Myocyte (in vitro differentiated cells): ENCODE data around the gene DNAJB1. TPM values are rescaled to one million over a fixed set of nuclear protein-coding genes. Genes with fewer than 3 reads are reported as not detected.
A peak's percentile ranks its signal among the peaks of the same experiment; 100 is the strongest.

ENCODE experiments used
- DNase-seq: peaks from one replicate; pipeline ENCODE4 v3.0.0-alpha.2; 2012; ENCODE audit warnings: low read depth
- total RNA-seq: library from RNA; depleted of rRNA; stranded (reverse); fragments of >200 nt; gene quantifications from 2 replicates; pipeline ENCODE4 v1.2.3, GENCODE V29; 2014

The DNAJB1 gene
- total RNA-seq, 1 donor from 2014 or later = 53.2 TPM

DNA sequence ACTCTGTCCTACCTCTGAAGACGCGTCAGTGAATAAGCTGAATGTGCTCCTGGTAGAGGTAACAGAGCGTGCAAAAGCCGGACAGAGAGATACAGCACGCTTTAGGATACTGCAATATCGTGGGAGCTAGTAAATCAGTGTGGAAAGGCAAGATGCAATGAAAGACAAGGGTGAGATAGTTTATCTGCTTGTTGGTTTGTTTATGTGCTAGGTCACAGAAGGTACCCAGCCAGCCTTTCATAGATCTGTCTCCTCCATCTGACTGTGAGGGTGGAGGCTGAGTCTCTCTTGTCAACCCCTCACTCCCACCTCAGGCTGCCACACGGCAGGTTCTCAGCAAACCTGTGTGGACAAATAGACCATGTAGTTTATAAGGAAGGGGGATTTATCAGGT is 21.4 kb downstream of the DNAJB1 start:
- DNase-seq = no peak

DNA sequence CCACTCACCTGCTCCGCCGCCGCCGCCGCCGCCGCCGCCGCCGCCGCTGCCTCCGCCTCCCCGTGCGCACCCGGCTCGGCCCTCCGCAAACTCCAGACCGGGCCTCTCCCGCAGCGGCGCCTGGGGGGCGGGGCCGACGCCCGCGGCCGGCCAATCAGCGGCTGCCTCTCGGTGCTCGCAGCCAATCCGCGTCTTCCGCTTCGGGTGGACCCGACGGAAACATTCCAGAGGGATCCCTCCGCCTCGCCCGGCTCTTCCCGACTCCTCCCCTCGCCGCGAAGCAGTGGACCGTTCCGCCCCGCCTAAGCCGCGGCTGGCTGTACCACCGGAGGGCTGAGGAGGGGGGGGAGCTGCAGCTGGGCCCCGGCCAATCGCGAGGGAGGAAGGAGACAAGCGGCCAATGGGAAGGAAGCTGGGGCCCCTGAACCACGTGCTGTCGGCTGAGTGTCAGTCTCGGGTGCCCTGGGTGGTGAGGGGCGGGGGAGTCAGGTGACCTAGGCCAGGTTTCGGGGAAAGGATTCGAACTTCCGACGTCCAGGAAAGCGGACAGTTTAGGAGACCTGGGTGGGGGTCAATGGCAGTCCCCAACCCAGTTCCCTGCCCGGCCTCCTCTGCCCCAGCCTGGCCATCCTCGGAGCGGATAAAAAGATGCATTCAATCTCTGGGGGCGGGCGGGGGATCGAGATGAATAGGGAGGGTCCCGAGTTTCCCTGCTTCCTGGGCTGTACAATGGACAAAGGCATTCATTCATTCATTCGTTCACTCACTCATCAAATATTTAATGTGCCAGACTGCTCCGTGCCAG is 22.0 kb downstream of the DNAJB1 start, which contains the start of gene GIPC1:
Gene GIPC1, minus strand, starts transcription at position 99 of the 805 bp plus-strand sequence. CDS start 13,151 bp downstream, outside the sequence.
- peak; percentile 99 for DNase-seq

DNA sequence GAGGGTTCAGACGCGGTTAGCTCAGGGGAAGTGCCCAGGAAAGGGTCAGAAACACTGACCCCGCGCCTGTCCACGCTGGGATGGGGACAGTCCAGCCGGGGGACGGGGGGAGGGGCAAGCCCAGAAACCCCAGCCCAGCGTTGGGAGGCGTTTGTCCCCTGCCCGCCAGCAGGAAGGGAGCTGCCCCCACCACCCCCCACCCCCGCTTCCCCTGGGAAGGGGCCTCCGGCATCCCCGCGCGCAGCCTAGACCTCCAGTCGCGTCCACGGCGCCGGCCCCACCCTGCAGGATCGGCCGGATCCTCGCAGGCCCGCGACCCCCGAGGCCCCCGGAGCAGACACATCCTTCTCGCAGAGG is 22.5 kb downstream of the DNAJB1 start:
- no peak for DNase-seq

DNA sequence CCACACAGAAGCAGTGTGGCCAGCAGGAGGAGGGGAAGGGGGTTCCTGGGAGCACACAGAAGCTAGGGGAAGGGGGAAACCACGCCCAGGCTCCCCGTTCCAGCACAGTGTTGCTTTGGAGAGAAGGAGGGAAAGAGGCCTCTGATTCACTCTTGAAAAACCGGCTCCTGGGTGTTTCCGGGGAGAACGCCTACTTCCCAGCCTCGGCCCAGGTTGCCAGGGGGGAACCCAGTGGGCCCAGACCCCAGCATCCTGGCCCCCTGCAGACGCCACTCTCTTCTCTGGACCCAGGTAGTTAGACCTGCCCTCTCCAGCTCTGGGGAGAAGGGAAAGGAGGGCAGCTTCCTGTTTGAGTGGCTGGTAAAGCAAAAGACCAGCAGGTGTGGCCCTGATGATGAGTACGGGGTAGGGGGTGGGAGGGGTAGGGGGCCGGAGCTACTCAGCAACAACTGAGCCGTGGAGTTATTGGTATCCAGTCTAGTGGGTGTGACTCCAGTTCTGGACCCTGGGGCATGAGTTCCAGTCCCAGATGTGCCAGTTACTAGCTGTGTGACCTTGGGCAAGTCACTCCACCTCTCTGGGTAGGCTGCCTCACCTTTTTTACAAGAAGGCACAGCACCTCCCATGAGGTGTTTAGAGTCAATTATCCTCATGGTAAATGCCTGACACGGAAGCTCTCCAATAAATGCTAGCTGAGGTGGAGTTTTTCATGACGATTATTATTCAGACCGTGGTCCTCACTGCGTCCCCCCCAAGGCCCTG is 23.1 kb downstream of the DNAJB1 start:
- no peak for DNase-seq

DNA sequence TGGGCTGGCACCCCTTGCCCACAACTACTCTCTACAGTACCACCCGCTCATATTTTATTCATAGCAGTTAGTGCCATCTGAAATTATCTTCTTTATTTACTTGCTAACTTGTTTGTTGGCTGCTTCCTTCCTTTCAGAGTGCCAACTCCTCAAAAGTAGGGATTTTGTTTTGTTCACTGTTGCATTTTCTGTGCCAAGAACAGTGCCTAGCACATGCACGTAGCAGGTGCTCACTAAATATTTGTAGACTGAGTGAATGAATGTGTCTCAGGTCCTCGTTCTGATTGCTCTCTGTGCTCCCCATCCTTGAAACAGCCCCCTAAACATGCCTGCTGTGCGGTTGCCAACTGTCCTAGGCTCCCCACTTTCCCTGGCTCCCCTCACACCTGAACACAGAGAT is 23.8 kb downstream of the DNAJB1 start:
- DNase-seq = no peak

DNA sequence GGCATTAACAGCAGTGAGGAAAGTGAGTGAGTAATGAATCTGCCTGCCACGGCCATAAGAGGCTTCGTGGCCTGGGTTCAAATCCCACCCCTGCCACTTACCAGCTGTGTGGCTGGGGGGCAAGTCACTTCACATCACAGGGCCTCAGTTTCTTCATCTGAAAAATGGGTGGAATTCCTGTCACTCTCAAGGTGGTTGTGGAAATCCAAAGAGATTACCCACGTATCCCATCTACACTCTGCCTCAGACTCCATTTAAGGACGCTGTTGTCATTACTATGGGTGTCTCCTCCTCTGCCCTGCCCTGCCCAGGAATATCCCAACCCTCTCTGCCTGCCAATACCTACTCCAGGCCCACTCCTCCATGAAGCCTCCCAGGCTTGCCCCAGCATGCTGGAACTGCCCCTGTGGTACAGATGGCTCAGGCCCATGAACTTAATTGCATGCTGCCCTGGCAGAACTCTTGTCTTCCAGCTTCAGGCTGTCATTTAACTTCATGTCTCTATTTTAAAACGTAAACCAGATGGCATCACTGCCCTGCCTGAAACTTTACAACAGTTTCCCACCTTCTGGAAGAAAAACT is 25.4 kb downstream of the DNAJB1 start:
- no peak for DNase-seq

DNA sequence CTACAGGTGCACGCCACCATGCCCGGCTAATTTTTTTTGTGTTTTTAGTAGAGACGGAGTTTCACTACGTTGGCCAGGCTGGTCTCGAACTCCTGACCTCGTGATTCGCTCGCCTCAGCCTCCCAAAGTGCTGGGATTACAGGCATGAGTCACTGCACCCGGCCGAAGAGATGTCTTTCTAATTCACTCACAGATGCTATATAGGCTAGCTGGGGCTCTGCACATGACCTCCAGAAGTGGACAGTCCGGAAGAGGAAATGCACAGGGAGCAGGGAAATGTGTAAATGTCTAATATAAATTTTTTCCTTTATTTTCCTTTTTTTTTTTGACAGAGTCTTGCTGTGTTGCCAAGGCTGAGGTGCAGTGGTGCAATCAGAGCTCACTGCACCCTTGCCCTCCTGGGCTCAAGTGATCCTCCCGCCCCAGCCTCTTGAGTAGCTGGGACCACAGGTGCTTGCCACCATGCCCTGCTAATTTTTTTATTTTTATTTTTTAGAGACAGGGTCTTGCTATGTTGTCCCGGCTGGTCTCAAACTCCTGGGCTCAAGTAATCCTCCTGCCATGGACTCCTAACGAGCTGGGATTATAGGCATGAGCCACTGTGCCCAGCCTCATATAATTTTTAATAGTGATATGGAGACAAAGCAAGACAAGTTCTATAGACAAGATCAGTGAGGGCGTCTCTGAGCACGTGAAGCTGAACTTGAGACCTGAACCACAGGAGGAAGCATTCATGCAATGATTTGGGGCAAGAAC is 30.6 kb downstream of the DNAJB1 start:
- no peak for DNase-seq

DNA sequence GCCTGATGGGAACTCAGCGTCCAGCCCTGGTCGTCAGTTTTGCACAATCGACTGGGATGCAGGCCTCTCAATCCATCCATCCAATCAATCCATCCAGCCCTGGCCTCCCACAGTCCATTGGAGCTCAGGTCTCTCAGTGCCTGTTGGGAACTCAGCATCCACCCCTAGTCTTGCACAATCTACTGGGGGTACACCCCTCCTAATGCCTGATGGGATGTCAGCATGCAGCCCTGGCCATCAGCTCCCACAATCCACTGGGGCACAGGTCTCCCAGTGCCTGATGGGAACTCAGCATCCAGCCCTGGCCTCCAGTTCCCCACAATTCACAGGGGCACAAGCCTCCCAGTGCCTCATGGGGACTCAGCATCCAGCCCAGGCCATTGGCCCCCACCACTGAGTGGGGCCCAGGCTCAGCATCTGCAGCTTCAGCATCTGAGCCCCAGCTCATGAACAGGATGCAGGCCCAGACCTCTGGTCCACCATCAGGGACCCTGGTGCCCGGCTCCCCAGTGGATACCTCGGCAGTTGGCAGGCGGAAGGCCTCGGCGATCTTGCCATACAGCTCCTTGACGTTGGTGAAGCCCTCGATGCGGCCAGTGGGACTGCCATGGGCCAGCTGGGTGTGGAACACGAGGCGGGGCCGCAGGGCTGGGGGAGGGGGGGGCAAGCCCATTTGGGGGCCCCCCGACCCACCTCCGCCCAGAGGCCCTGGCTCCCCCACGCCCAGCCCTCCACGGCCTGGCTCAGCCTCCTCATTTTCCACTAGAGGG is 35.8 kb downstream of the DNAJB1 start:
- DNase-seq = no peak

DNA sequence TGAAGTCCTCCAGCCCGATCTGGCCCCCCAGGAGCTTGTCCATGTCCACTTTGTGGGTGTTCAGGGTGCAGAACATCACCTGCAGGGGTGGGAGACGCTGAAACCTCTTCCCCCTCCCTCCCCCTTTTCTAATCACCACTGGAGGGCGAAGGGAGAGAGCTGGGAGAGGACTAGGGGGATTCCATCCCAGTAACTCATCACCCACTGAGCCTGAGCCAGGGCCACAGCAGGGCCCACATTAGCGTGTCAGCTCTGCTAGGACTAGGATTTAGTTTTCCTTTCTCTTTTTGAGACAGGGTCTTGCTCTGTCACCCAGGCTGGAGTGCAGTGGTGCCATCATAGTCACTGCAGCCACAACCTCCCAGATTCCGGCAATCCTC is 37.5 kb downstream of the DNAJB1 start:
- no peak for DNase-seq

DNA sequence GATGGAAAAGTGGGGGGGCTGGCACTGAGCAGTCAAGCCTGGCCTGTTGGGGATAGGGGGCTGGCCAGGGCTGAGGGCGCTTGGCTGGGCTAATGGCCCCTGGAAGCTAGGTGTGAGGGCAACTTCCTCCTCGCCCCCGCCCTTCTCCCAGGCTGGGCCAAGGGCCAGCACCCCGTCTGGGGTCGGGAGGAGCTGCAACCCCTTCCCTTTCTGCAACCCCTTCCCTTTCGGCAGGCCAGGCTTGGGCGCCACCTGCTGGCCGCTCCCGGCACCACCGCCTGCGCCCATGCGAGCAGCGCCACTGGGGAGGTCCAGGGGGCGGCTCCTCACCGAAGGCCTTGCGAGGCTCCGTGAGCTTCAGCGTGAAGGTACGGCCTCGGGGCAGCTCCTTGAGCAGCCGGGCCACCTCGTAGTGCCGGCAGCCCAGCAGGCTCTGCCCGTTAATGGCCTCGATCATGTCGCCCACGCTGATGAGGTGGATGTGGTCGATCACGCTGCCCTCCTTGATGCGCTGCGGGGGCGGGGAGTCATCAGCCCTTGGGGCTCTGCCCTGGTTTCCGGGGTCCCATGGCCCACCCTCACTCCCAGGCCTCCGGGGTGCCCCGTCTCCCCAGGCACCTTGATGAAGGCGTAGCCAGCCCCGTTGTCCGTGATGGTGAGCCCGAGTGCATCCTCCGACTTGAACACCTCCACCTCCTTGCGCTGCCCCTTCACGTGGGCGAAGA is 38.1 kb downstream of the DNAJB1 start:
- DNase-seq = no peak

DNA sequence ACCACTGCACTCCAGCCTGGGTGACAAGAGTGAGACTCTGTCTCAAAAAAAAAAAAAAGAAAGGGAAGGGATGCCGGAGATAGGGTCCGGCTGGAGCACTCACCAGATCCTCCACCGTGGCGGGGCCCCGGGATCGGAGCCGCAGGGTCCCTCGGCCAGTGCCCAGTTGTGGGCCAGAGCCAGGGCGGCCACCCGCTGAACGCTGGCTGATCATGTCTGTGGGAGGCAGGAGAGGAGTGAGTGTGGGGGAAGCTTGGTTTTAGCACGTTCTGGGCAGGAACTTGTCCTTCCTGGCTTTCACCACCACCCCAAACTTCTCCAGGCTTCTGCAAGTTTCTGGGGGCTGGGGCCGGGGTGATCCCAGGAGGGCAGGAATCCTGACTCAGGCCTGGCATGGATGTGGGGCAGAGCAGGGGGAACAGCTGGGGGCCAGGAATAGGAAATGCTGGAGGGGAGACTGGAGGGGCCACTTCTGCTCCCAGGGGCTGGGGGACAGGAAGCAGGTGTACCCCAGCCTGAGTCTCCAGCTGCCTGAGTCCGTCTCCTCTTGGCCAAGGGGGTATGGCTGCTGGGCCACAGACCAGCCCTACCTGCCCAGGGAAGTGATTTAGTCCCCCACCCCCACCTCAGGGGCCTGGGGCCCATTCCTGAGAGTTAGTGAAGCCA is 38.8 kb downstream of the DNAJB1 start:
- DNase-seq = no peak

DNA sequence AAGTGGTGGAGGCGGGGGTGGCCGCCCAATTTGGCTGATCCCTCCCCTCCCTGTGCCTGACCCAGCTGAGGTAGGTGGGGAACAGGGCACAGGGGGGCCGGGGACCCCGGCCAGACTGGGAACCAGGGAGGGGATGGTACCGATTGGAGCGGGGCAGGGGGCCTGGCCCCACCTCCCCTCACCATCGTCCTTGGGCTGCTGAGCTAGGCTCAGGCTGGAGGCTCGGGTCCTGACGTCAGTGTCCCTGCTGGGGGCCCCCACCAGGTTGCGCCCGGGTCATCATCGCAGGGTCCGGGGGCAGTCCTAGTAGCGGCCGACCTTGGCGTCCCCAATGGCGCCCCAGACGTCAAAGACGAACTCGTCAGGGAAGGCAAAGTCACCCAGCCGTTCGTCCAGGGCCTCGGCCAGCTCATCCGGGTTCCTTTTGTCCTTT is 40.1 kb downstream of the DNAJB1 start:
- no peak for DNase-seq

DNA sequence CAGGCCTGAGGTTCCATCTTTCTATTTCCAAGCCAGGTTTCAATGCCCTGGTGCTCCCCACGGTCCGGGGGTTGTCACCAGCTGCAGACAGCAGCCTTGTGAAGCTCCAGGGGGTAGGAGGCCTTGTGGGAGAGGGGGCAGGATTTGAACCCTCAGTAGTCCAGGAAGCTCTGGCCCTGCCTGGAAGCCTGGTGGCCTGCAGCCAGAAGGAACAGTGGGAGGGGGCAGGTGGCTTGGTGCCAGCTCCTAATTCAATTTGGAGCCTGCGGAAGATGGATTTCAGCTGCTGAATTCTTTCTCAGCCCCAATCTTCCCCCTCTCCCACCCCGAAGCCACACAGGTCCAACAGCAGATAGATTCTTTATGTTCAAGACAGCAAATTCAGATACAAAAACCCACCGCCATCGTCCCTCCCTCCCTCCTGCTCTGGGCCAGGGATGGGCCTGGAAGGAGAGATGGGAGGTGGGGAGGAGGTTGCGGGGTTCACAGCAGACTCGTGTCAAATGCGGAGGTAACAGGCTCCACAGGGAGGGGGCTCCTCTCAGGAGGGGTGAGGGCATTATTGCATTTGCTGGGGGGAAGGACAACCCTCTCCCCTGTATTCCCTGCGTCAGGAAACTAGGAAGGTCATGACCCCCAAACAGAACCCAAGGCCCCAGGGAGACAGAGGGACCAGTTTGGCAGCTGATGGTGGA is 40.6 kb downstream of the DNAJB1 start:
- DNase-seq = no peak

DNA sequence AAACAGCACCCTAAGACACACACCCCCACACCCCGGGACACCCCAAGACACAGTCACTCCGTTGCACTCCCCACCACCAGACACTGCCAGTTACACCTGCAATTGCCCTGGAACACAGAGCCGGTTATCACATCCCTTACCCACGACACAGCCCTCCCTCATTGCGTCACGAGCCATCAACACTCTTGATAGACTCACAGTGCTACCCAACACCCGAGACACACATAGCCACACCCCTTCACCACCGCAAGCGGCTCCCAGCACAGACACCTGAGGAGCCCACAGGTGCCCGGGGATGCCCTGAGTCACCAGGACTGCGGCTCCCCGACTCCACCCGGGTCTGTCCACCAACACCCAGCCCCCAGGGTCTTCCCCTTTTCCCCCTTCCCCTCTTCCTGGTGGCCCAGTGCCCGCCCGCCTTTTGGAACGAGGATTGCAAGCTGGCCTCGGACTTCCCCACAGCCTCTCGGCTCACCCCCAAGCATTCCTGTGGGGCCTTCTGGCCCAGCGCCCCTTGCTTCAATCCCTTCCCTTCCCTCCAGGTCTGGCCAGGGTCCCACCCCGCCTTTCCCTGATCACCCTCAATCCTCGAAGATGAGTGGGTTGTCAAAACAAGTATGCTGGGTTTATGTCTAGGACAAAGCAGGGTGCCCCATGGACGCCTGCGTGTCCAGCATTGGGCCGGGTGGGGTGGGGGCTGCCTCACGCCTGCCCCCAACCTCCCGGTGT is 41.4 kb downstream of the DNAJB1 start:
- DNase-seq = peak; percentile 81

DNA sequence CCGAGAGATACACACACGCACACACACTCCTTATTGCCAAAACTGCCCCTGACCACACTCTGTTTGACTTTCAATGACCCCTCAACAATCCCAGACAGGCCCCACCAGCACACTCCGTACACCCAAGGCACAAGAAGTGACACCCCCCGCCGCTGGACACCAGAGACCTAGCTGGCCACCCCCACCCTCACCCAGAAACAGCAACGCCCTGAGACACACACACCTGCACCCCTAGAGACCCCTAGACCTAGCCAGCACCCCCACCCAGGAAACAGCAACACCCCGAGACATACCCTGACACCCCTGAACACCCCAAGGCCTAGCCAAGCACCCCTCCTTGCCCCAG is 41.9 kb downstream of the DNAJB1 start:
- no peak for DNase-seq

DNA sequence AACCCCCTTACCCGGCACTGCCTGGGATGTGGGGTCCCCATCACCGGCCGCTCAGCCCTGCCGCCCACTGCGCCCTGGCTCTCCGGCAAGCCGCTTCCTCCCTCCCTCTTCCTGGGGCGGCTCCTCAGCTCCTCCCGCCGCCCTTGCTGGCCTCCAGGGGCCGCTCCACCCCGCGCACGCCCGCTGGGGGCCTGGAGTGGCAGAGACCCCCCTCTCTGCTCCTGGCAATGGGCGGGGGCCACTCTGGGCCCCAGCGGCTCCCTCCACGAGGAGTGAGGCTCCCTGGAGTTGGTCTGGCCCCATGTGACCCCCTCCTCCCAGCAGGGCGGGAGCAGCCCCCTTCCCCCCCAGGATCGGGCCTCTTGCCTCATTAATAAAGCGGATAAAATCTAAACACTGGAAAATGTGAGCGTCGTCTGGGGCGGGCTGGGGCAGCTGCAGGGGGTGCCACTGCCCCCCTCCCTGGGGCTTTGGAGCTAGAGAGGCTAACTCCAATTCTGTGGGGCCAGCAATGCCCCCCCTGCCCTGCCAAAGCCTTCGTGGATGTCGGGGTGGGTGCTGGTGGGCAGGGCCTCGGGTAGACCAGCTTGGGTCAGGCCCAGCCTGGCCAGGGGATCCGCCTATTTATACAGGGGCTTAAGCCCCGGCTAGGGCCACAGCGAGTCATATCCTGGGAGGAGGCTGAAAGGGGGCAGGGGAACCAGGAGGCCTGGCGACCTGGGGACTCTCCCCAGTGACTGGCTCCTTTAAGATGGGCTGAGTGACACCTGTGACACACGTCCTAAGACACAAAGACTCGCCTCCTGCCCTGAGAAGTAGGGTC is 42.7 kb downstream of the DNAJB1 start, which contains the start of gene PTGER1:
Gene PTGER1, minus strand, starts transcription at position 104 of the 823 bp plus-strand sequence. CDS start 1,034 bp downstream, outside the sequence.
- no peak for DNase-seq

DNA sequence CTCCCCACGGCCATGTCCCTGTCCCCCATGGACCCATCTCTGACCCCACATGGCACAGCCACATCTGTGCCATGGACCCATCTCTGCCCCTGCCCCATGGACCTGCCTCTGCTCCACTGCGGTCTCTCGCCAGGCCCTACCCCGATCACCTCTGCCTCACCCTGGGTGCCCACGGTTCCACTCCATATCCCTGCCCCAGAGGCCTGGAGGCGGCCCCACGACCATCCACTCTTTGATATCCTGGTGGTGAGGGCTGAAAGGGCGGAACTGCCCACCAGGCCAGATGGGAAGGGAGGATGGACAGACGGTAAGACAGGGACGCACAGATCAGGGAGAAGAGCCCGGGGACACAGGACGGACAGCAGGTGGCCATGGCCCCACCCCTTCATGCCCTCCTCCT is 43.4 kb downstream of the DNAJB1 start:
- DNase-seq = no peak
